Activated CD4-positive, alpha-beta memory T cell treated with anti-CD3 and anti-CD28 coated beads, Interleukin-2, amount 10 ng/mL, durations not matched to agents 7 days and 5 days (primary cell): ENCODE measurements around the gene GOLGA6L25. TPM values are rescaled to one million over a fixed set of nuclear protein-coding genes. Genes with fewer than 3 reads are reported as not detected.
"Not testable (repeated sequence)": the region's sequence is repeated elsewhere in the genome, so short reads cannot be mapped to it uniquely, and the experiment has no call there.

Experiments used
- CTCF ChIA-PET: fragments of 350-600 bp; sonication (Branson Sonifier 250); formaldehyde crosslinking; loops from one replicate; lab custom pipeline; 2021; ENCODE audit warnings: antibody characterized with exemption, inconsistent platforms; lab: Charles Lee
- POLR2A ChIA-PET: fragments of 350-600 bp; sonication (Branson Sonifier 250); formaldehyde crosslinking; loops from one replicate; lab custom pipeline; 2021; ENCODE audit warnings: antibody characterized with exemption; lab: Charles Lee
- DNase-seq: peaks from one replicate; pipeline ENCODE4 v3.0.0-alpha.2; 2020
- H3K27ac Mint-ChIP-seq: one replicate; pipeline ENCODE4 v1.8.0; 2021; ENCODE audit warnings: mild to moderate bottlenecking, mixed read lengths
- H3K27me3 Mint-ChIP-seq: one replicate; pipeline ENCODE4 v1.8.0; 2021; ENCODE audit warnings: mixed read lengths
- H3K36me3 Mint-ChIP-seq: one replicate; pipeline ENCODE4 v1.8.0; 2021; ENCODE audit warnings: low read depth, mixed read lengths
- H3K4me1 Mint-ChIP-seq: one replicate; pipeline ENCODE4 v1.8.0; 2021; ENCODE audit warnings: mixed read lengths
- H3K4me3 Mint-ChIP-seq: one replicate; pipeline ENCODE4 v1.8.0; 2021; ENCODE audit warnings: mild to moderate bottlenecking, mixed read lengths
- H3K9me3 Mint-ChIP-seq: one replicate; pipeline ENCODE4 v1.8.0; 2021; ENCODE audit warnings: mixed read lengths
- total RNA-seq, 2 experiments: library from RNA; stranded (reverse); gene quantifications; one replicate each; pipeline ENCODE4 v1.2.3, GENCODE V29; 2021

GOLGA6L25 gene, protein sequence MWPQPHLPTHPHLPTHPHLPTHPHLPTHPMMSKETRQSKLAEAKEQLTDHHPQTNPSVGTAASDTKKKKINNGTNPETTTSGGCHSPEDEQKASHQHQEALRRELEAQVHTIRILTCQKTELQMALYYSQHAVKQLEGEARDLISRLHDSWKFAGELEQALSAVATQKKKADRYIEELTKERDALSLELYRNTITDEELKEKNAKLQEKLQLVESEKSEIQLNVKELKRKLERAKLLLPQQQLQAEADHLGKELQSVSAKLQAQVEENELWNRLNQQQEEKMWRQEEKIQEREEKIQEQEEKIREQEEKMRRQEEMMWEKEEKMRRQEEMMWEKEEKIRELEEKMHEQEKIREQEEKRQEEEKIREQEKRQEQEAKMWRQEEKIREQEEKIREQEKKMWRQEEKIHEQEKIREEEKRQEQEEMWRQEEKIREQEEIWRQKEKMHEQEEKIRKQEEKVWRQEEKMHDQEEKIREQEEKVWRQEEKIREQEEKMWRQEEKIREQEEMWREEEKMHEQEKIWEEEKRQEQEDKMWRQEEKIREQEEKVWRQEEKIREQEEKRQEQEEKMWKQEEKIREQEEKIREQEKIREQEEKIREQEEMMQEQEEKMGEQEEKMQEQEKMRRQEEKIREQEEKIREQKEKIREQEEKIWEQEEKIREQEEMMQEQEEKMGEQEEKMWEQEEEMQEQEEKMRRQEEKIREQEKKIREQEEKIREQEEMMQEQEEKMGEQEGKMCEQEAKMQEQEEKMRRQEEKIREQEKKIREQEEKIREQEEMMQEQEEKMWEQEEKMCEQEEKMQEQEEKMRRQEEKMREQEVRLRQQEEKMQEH
- not detected for total RNA-seq

DNA sequence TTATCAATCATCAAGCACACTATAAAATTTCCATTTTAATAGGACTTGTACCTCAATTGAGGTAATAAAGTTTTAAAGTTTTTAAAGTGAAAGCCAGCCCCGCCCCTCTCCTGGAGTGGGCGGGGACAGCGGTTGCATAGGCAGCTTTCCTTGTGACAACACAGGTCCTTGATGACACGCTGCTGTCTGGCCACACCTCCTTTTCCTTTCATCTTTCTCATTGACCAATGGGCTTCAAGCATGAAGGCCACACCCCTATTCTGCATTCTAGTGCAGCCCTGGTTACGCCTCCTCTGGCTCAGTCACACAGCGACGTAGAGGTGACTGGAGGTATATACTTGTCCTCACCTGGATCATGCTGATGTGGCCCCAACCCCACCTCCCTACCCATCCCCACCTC is at the start of gene GOLGA6L25:
Gene GOLGA6L25, plus strand, starts transcription at position 301 of the 400 bp plus-strand sequence. Its CDS starts 61 bp downstream, at position 362.
- POLR2A ChIA-PET, H3K9me3 Mint-ChIP-seq, H3K27me3 Mint-ChIP-seq, CTCF ChIA-PET, H3K4me1 Mint-ChIP-seq, H3K27ac Mint-ChIP-seq, H3K36me3 Mint-ChIP-seq, H3K4me3 Mint-ChIP-seq, DNase-seq: not testable (repeated sequence)

DNA sequence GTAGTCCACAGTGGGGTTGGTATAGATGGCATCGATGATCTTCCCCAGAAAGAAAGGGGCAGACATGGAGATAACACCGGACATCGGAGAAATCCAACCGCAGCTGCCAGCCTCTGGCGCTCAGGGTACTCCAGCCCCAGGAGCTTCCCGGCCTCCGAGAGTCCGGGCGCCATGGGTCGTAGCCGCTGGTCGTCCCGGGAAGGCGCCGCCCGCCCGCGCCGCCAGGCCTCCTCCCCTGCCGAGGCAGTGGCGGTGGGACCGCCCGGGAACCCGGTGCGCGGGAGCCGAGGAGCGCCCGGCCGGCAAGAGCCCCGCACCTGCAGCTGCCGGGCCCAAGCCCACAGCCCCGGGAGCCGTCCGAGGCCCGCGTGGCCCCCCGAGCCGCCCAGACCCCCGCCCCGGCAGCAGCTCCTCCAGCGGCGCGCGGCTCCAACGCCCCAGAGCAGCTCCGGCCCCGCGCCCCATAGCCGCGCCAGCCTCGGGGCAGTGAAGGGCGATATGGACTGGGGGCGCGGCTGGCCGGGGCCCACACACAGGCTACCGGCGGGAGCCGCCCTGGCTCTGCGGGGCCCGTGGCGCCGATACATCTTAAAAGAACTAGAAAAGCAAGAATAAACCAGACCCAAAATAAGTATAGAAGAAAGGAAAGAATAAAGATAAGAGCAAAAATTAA is 45.0 kb upstream of the GOLGA6L25 start:
- H3K27me3 Mint-ChIP-seq, H3K9me3 Mint-ChIP-seq, H3K27ac Mint-ChIP-seq, H3K36me3 Mint-ChIP-seq, POLR2A ChIA-PET, H3K4me3 Mint-ChIP-seq, DNase-seq, CTCF ChIA-PET, H3K4me1 Mint-ChIP-seq: not testable (repeated sequence)

DNA sequence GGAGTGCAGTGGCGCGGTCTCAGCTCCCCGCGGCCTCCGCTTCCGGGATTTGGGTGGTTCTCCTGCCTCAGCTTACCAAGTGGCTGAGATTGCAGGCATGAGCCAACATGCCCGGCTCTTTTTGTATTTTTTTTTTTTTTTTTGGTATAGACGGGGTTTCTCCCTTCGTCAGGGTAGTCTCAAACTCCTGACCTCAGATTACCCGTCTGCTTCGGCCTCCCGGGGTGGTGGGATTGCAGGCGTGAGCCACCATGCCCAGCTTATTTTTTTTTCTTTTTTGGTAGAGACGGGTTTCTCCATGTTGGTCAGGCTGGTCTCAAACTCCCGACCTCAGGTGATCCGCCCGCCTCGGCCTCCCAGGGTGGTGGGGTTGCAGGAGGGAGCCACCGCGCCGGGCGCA is 39.2 kb upstream of the GOLGA6L25 start:
- H3K36me3 Mint-ChIP-seq, CTCF ChIA-PET, H3K27ac Mint-ChIP-seq, H3K9me3 Mint-ChIP-seq, DNase-seq, H3K4me3 Mint-ChIP-seq, H3K4me1 Mint-ChIP-seq, H3K27me3 Mint-ChIP-seq, POLR2A ChIA-PET: not testable (repeated sequence)

DNA sequence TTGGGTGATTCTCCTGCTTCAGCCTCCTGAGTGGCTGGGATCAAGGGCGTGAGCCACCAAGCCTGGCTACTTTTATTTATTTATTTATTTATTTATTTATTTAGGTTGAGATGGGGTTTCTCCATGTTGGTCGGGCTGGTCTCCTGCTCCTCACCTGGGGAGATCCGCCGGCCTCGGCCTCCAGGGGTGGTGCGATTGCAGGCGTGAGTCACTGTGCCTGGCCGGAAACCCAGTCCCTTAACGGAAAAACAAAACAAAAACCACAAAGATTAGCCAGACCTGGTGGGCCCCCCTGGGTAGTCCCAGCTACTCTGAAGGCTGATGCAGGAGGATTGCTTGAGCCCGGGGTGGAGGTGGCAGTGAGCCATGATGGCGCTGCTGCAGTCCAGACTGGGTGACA is 38.2 kb upstream of the GOLGA6L25 start:
- H3K27me3 Mint-ChIP-seq, POLR2A ChIA-PET, CTCF ChIA-PET, H3K4me1 Mint-ChIP-seq, H3K4me3 Mint-ChIP-seq, H3K9me3 Mint-ChIP-seq, H3K27ac Mint-ChIP-seq, H3K36me3 Mint-ChIP-seq, DNase-seq: not testable (repeated sequence)

DNA sequence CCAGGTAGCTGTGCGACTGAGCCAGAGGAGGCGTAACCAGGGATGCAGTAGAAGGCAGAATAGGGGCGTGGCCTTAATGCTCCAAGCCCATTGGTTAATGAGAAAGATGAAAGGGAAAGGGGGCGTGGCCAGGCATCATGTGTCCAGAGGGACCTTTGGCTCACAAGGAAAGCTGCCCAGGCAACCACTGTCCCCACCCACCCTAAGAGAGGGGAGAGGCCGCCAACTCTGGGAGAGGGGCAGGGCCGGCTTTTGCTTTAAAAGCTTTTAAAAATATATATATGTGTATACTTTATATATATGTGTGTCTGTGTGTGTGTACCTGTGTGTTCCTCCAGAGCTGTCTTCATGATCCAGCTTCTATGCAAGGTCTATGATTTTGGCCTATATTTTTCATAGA is 20.4 kb upstream of the GOLGA6L25 start, which contains the start of gene GOLGA8G:
Gene GOLGA8G, minus strand, starts transcription at position 18 of the 400 bp plus-strand sequence. CDS start 62 bp downstream, outside the sequence.
- POLR2A ChIA-PET, H3K27ac Mint-ChIP-seq, H3K4me1 Mint-ChIP-seq, H3K27me3 Mint-ChIP-seq, H3K4me3 Mint-ChIP-seq, H3K9me3 Mint-ChIP-seq, H3K36me3 Mint-ChIP-seq, CTCF ChIA-PET: not testable (repeated sequence)
- DNase-seq, result peak; percentile 7

DNA sequence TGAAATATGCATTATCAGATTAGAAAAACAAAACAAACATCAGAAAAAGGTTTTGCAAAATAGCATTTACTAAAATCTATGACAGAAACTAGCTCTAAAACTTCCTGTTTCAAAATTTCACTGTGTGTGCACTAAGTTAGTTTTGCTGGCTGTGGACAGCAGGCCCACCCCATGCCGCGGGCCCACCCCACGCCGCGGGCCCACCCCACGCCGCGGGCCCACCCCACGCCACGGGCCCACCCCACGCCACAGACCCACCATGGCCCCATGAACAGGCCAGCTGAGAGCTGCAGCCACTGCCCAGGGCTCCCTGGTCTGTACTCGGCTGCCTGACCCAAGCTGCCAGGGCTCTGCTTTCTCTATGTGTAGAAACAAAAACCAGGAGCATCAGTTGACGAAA is 20.0 kb downstream of the GOLGA6L25 start:
- H3K27ac Mint-ChIP-seq, H3K36me3 Mint-ChIP-seq, DNase-seq, H3K9me3 Mint-ChIP-seq, H3K27me3 Mint-ChIP-seq, H3K4me1 Mint-ChIP-seq, POLR2A ChIA-PET, CTCF ChIA-PET, H3K4me3 Mint-ChIP-seq: not testable (repeated sequence)

DNA sequence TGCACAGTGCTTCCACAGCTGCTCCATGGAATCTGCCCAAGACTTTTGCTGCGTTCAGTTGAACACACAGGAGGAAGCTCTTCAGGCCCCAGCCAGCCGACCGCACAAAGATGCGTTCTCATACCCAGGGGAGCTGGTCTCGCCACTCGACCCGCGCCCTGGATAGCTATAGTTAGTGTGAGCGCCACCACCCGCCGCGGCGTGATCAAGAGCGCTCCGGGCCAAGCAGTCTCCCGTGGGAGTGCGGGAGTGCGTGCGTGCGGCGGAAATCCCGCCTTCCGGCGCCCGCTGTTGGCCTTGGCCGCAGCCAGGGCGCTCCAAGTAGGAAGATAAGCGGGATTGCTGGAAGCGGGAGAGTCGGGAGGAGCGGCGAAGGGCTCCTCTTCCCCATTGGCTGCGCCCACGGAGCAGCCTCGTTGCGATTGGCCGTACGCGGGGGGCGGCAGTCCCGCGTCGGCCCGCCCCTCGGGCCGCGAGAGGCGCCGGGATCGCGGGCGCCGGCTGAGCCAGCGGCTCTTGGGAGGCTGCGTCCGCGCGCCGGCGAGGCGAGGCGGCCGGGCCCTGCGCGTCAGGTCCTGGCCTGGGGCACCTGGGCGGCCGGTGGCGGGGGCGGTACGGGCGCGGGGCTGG is 35.7 kb downstream of the GOLGA6L25 start:
- H3K27ac Mint-ChIP-seq, H3K9me3 Mint-ChIP-seq, POLR2A ChIA-PET, H3K4me1 Mint-ChIP-seq, H3K4me3 Mint-ChIP-seq, DNase-seq, H3K36me3 Mint-ChIP-seq, CTCF ChIA-PET, H3K27me3 Mint-ChIP-seq: not testable (repeated sequence)

DNA sequence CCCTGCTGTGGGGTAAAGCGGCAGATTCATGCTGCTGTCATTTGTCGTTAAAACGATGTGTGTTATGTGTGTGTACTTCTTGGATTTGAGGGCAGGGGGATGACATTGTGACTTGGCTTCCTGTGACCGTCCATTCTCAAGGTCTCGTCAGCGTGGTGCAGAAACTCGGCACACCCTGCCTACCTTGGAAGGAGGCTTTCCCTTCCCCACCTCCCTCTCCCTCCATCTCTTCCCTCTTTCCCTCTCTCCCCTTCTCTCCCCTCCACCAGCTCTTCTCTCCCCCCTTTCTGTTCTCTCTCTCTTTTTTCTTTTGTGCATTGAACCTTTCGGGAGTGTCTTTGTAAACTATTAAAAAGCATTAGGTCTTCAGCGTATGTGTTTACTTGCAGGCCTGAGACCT is 36.4 kb downstream of the GOLGA6L25 start:
- DNase-seq, H3K4me1 Mint-ChIP-seq, POLR2A ChIA-PET, CTCF ChIA-PET, H3K36me3 Mint-ChIP-seq, H3K27me3 Mint-ChIP-seq, H3K9me3 Mint-ChIP-seq: not testable (repeated sequence)
- H3K4me3 Mint-ChIP-seq, result peak overlapping the region; percentile 89
- H3K27ac Mint-ChIP-seq, result peak overlapping the region; percentile 83

DNA sequence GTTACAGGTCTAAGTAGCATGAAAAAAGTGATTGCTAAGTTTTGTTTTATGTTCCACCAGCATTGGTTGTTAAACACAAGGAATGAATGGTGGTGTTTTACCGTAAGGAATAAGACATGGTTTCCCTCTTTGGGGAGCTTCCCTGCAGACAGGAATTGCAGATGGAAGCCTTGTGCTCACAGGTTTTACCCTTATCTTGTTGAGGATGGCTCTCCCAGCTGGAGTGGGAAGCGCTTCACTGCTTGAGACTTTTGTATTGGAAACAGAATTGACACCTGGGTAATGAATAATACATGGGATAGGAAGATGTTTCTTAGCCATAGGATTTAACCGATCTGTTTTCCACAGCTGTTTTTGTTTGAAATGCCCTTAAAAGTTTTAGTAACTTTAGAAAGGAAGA is 39.0 kb downstream of the GOLGA6L25 start:
- POLR2A ChIA-PET, DNase-seq, CTCF ChIA-PET, H3K36me3 Mint-ChIP-seq, H3K27me3 Mint-ChIP-seq, H3K4me1 Mint-ChIP-seq, H3K4me3 Mint-ChIP-seq, H3K9me3 Mint-ChIP-seq, H3K27ac Mint-ChIP-seq: not testable (repeated sequence)

DNA sequence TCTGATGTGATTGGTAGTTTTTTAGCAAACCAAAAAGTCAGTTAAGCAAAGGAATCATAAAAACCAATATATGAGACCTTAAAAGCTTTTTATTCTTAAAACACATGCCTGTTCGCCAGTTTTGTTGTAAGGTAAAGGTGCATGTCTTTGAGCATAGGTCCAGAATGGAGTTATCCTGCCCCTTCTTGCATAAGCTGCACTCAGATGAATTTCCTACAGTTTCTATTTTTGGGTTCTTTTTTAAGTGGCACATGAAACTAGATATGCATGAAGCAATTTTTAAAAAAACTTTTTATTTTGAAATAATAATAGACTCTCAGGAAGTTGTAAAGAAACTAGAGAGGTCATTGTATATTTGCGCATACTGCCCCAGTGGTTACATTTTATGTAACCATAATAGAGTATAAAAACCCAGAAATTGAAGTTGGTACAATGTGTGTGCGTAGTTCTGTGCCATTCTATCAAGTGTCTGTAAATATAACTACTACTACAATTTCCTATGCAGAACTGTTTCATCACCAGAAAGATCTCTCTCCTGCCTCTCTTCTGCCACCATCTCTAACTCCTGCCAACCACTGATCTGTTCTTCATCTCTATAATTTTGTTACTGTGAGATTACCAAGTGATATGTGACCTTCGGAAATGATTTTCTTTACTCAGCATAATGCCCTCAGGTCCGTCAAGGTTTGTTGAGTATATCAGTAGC is 40.2 kb downstream of the GOLGA6L25 start:
- H3K9me3 Mint-ChIP-seq, POLR2A ChIA-PET, H3K36me3 Mint-ChIP-seq, H3K27me3 Mint-ChIP-seq, H3K4me3 Mint-ChIP-seq, DNase-seq, H3K4me1 Mint-ChIP-seq, H3K27ac Mint-ChIP-seq, CTCF ChIA-PET: not testable (repeated sequence)

DNA sequence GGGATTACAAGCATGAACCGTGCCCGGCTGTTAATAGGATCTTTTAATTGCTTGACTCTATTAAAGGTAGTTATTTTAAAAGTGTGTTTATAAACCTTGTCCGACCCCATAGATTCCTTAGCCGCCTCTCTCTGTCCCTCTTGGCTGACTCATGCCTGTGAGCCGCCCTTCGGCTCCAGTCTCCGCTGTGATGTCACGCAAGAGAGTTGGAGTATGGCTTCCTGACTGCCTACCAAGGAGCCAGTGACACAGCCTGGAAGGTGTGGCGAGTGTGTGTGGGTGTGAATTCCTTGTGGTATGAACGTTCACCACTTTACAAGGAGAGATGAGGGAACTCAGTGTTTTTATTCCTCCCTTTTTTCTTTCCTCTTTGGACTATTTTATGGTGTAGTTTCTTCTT is 44.1 kb downstream of the GOLGA6L25 start:
- H3K9me3 Mint-ChIP-seq, POLR2A ChIA-PET, H3K27me3 Mint-ChIP-seq, CTCF ChIA-PET, DNase-seq, H3K36me3 Mint-ChIP-seq, H3K4me1 Mint-ChIP-seq, H3K27ac Mint-ChIP-seq, H3K4me3 Mint-ChIP-seq: not testable (repeated sequence)

DNA sequence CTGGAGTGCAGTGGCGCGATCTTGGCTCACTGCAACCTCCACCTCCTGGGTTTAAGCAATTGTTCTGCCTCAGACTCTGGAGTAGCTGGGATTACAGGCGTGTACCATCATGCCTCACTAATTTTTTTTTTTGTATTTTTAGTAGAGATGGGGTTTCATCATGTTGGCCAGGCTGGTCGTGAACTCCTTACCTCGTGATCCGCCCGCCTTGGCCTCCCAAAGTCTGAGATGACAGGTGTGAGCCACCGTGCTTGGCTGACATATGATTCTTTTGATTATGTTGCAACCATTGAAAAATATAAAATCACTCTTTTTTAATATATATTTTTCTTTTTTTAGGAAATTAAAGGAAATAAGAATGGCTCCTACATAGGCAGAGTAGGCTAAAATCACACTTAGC is 44.8 kb downstream of the GOLGA6L25 start:
- DNase-seq, H3K4me1 Mint-ChIP-seq, POLR2A ChIA-PET, CTCF ChIA-PET, H3K27ac Mint-ChIP-seq, H3K27me3 Mint-ChIP-seq, H3K9me3 Mint-ChIP-seq, H3K36me3 Mint-ChIP-seq, H3K4me3 Mint-ChIP-seq: not testable (repeated sequence)
